HFF-Myc (cell line): ENCODE data around the gene ASB4.
A peak's percentile ranks its signal among the peaks of the same experiment; 100 is the strongest.

Source experiments
- DNase-seq: peaks from one replicate; pipeline ENCODE4 v3.0.0-alpha.2; 2011; ENCODE audit warnings: low read depth; ENCODE audit errors: extremely low read depth
- H3K4me3 ChIP-seq: replicated peaks from 2 replicates; pipeline ENCODE4 v1.5.1; 2011; ENCODE audit warnings: low read depth, mild to moderate bottlenecking, control low read depth, low read length
- TF ChIP-seq, protein P1 (sequence below): IDR thresholded peaks from 2 replicates; pipeline ENCODE4 v1.5.1; 2012; ENCODE audit warnings: mild to moderate bottlenecking, low read depth, low read length, control low read depth; ENCODE audit errors: missing control alignments

Gene ASB4

GRCh38 chr7:95527033-95527775, 41.5 kb downstream of the ASB4 start:
- TF ChIP-seq, protein P1, sequence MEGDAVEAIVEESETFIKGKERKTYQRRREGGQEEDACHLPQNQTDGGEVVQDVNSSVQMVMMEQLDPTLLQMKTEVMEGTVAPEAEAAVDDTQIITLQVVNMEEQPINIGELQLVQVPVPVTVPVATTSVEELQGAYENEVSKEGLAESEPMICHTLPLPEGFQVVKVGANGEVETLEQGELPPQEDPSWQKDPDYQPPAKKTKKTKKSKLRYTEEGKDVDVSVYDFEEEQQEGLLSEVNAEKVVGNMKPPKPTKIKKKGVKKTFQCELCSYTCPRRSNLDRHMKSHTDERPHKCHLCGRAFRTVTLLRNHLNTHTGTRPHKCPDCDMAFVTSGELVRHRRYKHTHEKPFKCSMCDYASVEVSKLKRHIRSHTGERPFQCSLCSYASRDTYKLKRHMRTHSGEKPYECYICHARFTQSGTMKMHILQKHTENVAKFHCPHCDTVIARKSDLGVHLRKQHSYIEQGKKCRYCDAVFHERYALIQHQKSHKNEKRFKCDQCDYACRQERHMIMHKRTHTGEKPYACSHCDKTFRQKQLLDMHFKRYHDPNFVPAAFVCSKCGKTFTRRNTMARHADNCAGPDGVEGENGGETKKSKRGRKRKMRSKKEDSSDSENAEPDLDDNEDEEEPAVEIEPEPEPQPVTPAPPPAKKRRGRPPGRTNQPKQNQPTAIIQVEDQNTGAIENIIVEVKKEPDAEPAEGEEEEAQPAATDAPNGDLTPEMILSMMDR = peak; percentile 86
- H3K4me3 ChIP-seq = no peak overlapping the region
- DNase-seq = peak; percentile 24

DNA sequence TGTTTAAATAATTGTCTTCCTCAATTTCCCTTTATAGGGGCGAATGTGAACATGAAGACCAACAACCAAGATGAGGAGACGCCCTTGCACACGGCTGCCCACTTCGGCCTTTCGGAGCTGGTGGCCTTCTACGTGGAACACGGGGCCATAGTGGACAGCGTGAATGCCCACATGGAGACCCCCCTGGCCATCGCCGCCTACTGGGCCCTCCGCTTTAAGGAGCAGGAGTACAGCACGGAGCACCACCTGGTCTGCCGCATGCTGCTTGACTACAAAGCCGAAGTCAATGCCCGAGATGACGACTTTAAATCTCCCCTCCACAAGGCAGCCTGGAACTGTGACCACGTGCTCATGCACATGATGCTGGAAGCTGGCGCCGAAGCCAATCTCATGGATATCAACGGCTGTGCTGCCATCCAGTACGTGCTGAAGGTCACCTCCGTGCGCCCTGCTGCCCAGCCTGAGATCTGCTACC, 42.1 kb downstream of the ASB4 start:
- H3K4me3 ChIP-seq = no peak overlapping the region
- TF ChIP-seq, protein P1 = no peak
- DNase-seq = no peak

DNA sequence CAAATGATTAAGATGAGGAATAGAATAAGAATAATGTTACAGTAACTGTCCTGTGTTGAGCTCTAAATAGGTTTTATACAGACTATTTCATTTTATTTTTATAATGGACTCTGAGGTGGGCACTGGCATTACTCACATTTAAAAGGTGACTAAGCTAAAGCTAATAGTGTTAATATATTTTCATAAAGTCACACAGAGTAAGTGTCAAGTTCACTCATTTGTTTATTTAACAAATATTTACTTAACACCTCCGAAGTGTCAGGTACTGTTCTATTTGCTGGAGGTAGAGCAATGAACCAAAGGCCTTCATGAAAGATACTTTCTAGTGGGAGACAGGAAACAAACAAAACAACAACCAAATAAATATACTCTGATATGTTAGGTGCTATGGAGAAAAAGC, 44.0 kb downstream of the ASB4 start:
- TF ChIP-seq, protein P1 = no peak
- H3K4me3 ChIP-seq = no peak overlapping the region
- DNase-seq = no peak

DNA sequence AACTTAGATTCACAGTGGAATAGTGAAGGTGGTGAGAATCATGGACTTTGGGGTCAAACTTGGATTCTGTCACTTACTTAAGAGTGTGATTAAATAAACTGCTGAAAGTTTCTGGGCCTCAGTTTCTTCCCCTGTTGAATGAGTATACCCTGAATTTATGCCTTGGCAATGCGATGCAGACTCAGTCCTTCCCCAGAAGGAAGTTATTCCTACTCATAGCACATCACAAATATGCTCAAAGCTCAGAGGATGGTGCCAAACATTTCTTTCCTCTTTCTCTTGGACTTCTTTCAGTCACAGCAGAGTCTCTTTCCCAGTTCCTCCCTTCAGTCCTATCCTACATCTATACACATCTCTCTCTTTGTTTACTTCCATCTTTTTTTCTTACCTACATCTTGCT, 45.1 kb downstream of the ASB4 start:
- TF ChIP-seq, protein P1 = no peak
- DNase-seq = no peak
- H3K4me3 ChIP-seq = no peak overlapping the region

- TF ChIP-seq, protein P1 = no peak
Measured at GRCh38 chr7:95531605-95532219, 46.0 kb downstream of the ASB4 start.

GRCh38 chr7:95534796-95535195, 49.1 kb downstream of the ASB4 start:
- no peak for DNase-seq
- TF ChIP-seq, protein P1 = no peak
- H3K4me3 ChIP-seq = no peak overlapping the region

More at GRCh38 chr7:95531605-95532219, 46.0 kb downstream of the ASB4 start:
- no peak for DNase-seq
- no peak overlapping the region for H3K4me3 ChIP-seq

- DNase-seq = no peak
- no peak overlapping the region for H3K4me3 ChIP-seq
- TF ChIP-seq, protein P1 = no peak
Measured at GRCh38 chr7:95535662-95536061, 49.9 kb downstream of the ASB4 start.
